Measurements from ENCODE around the gene ARHGAP23. TPM values are rescaled to one million over a fixed set of nuclear protein-coding genes. Genes with fewer than 3 reads are reported as not detected.

The ARHGAP23 gene
- total RNA-seq, 2 donors from 2014 or later: 87.1 to 89.2 TPM

GRCh38 chr17:38401459-38401858, 26.8 kb upstream of the ARHGAP23 start:
- no peak for DNase-seq (ENCODE audit: low spot score)
- peaks cover 45% of the 10 kb centered on the region for H3K36me3 ChIP-seq

GRCh38 chr17:38402897-38403296, 25.4 kb upstream of the ARHGAP23 start:
- DNase-seq (ENCODE audit: low spot score) (no peak), ATAC-seq (ENCODE audit: insufficient number of reproducible peaks, low FRiP score, low read depth) (no peak)
- peaks cover 35% of the 10 kb centered on the region for H3K36me3 ChIP-seq
- H3K4me3 ChIP-seq: no peak overlapping the region
- H3K27ac ChIP-seq: no peak overlapping the region
- no peaks in the 10 kb centered on the region for H3K9me3 ChIP-seq
- H3K4me1 ChIP-seq (ENCODE audit: control insufficient read depth in 1 of 2, low read depth in 2 of 2): no peaks in the 10 kb centered on the region
- TF ChIP-seq CTCF (IDR thresholded peaks at IDR 0.05): no peak
- no peaks in the 10 kb centered on the region for H3K27me3 ChIP-seq (replicated peaks; ENCODE audit: insufficient read depth)

More at GRCh38 chr17:38401459-38401858, 26.8 kb upstream of the ARHGAP23 start:
- no peak for TF ChIP-seq CTCF (IDR thresholded peaks at IDR 0.05)
- Histone ChIP-seq H3K4me3 (no peak overlapping the region), H3K27ac (no peak overlapping the region), H3K4me1 (ENCODE audit: control insufficient read depth in 1 of 2, low read depth in 2 of 2) (no peaks in the 10 kb centered on the region), H3K9me3 (no peaks in the 10 kb centered on the region), H3K27me3 (replicated peaks; ENCODE audit: insufficient read depth) (no peaks in the 10 kb centered on the region)
- no peak for ATAC-seq (ENCODE audit: insufficient number of reproducible peaks, low FRiP score, low read depth)

- Histone ChIP-seq H3K27ac (no peak overlapping the region), H3K9me3 (no peaks in the 10 kb centered on the region), H3K4me1 (ENCODE audit: control insufficient read depth in 1 of 2, low read depth in 2 of 2) (no peaks in the 10 kb centered on the region), H3K4me3 (no peak overlapping the region), H3K36me3 (peaks cover 29% of the 10 kb centered on the region), H3K27me3 (replicated peaks; ENCODE audit: insufficient read depth) (no peaks in the 10 kb centered on the region)
- DNase-seq (ENCODE audit: low spot score) (no peak), ATAC-seq (ENCODE audit: insufficient number of reproducible peaks, low FRiP score, low read depth) (no peak)
- no peak for TF ChIP-seq CTCF (IDR thresholded peaks at IDR 0.05)
Observed at GRCh38 chr17:38403491-38403890, 24.8 kb upstream of the ARHGAP23 start.

GRCh38 chr17:38404174-38404943, 23.9 kb upstream of the ARHGAP23 start:
- Histone ChIP-seq H3K4me1 (ENCODE audit: control insufficient read depth in 1 of 2, low read depth in 2 of 2) (no peaks in the 10 kb centered on the region), H3K27me3 (replicated peaks; ENCODE audit: insufficient read depth) (no peaks in the 10 kb centered on the region), H3K27ac (no peak overlapping the region), H3K36me3 (peaks cover 25% of the 10 kb centered on the region), H3K9me3 (no peaks in the 10 kb centered on the region), H3K4me3 (no peak overlapping the region)
- no peak for ATAC-seq (ENCODE audit: insufficient number of reproducible peaks, low FRiP score, low read depth)
- DNase-seq (ENCODE audit: low spot score): no peak
- TF ChIP-seq CTCF (IDR thresholded peaks at IDR 0.05): no peak

- Histone ChIP-seq H3K4me3 (no peak overlapping the region), H3K9me3 (no peaks in the 10 kb centered on the region), H3K27ac (no peak overlapping the region), H3K36me3 (peaks cover 13% of the 10 kb centered on the region), H3K27me3 (replicated peaks; ENCODE audit: insufficient read depth) (no peaks in the 10 kb centered on the region), H3K4me1 (ENCODE audit: control insufficient read depth in 1 of 2, low read depth in 2 of 2) (no peaks in the 10 kb centered on the region)
- no peak for DNase-seq (ENCODE audit: low spot score)
- ATAC-seq (ENCODE audit: insufficient number of reproducible peaks, low FRiP score, low read depth): no peak
- no peak for TF ChIP-seq CTCF (IDR thresholded peaks at IDR 0.05)
Observed at GRCh38 chr17:38405654-38406053, 22.6 kb upstream of the ARHGAP23 start.
